Activated CD4-positive, CD25-positive, alpha-beta regulatory T cell treated with anti-CD3 and anti-CD28 coated beads, Interleukin-2, amount 50 U/mL, for 72 hours (primary cell): ENCODE results near the gene RHOF.

Experiments used
- DNase-seq: peaks from one replicate; pipeline ENCODE4 v3.0.0; 2021

The RHOF gene

GRCh38 chr12:121819212-121819949 is 25.9 kb upstream of the RHOF start:
- DNase-seq = no peak

- DNase-seq = no peak
Measured at GRCh38 chr12:121817648-121818043, 24.2 kb upstream of the RHOF start.

DNA sequence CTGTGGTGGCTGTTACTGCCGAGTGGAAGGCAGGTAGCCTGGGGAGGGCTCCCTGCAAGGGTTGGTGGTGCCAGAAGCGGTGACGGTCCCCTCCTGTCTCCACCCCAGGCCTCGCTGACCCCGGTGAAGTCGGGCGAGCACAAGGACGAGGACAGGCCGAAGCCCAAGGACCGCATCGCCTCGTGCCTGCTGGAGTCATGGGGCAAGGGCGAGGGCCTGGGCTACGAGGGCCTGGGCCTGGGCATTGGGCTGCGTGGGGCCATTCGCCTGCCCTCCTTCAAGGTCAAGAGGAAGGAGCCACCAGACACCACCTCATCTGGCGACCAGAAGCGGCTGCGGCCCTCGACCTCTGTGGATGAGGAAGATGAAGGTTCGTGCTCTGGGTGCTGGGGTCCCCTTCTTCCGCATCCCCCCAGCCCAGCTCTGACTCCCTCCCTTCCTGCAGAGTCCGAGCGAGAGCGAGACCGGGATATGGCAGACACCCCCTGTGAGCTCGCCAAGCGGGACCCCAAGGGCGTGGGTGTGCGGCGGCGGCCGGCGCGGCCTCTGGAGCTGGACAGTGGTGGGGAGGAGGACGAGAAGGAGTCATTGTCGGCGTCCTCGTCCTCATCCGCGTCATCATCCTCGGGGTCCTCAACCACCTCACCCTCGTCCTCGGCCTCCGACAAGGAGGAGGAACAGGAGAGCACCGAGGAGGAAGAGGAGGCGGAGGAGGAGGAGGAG is 23.6 kb upstream of the RHOF start:
- DNase-seq = no peak

DNA sequence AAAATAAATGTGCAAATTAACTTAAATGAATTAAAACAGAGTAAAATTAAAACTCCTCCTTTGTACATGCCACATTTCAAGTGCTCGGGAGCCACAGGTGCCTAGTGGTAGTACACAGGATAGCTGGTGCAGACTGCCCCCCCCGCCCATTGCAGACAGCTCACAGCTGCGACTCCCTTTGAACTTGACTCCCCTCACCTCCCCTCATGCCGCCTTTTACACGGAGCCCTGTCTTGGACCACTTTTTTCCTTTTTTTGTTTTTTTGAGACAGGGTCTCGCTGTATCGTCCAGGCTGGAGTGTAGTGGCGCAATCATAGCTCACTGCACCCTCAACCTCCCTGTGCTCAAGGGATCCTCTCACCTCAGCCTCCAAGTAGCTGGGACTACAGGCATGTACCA is 21.8 kb upstream of the RHOF start:
- no peak for DNase-seq

- no peak for DNase-seq
Measured at GRCh38 chr12:121814429-121815119, 21.1 kb upstream of the RHOF start.

DNA sequence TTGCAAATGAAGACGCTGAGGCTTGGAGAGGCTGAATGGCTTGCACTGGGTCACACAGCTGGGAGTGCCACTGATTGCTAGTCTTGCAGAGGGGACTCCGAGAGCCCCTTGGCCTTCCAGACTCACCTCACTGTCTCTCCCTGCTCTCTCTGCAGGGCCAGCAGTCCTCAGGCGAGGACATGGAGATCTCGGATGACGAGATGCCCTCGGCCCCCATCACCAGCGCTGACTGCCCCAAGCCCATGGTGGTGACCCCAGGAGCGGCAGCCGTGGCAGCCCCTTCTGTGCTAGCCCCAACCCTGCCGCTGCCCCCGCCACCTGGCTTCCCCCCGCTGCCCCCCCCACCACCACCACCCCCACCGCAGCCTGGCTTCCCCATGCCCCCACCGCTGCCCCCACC is 20.5 kb upstream of the RHOF start:
- DNase-seq = no peak

GRCh38 chr12:121812921-121813896 is 19.7 kb upstream of the RHOF start:
- no peak for DNase-seq

DNA sequence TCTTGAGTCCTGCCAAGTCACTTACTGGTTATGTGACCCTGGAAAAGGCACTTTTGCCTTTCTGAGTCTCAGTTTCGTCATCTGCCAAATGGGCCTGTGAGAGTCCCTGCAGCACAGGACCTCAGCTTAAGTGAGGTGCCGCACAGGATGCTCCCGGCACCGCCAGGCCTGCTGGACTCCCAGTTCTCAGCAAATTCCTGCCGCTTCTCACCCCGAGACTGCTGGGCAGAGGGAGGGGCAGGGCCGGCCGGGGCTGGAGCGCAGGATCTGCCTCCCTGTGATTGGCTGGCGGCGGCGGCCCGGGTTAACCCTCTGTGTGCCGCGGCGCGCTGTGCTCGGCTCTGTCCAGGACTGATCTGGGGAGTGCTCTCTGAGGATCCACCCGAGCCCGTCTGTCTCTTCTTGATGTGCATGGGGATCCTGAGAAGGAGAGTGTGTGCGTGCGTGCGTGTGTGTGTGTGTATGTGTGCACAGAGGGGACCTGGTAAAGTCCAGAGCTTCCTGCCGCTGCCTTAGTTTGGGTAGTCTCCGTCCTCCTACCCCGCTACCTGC is 18.9 kb upstream of the RHOF start:
- peak; percentile 68 for DNase-seq

DNA sequence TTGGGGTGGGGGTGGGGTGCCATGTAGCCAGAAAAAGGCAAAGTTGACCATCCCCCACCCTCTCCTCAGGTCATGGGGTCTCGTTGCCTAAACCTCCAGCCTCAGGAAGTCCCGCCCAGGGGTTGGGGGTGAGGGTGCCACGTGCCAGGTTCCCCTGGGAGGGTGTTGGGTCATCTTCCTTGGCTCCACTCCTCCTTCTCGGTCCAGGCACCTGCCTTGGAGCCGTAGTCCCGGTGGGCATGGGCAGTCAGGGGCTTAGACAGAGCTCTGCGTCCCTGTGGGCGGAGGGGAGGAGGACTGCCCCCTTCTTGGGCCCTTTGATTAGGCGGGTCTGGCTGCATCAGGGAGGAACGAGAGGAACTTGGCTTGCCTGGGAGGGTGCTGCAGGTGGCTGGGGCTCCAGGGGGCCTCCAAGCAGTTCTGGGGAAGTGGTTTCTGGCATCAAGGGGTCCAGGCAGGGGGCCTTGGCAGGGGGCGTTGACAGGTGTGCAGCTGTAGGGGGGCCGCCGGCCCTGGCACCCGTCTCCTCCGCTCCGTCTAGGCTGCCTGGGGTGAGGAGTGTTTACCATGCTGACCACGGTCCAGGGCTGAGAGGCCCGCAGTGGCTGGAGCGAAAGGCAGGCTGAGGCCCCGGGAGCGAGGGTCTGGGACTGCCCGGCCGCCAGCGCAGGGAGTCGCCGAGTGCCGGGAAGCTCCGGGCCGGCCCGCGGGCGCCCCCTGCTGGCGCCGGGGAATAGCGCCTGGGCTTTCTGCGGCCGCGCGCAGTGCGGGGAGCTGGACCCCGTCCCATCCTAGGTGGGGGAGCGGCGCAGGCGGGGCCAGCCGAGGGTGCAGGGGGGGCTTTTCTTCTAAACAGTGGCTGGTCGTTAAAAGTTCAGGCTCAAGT is 18.2 kb upstream of the RHOF start:
- DNase-seq = peak; percentile 84

- no peak for DNase-seq
Measured at GRCh38 chr12:121810833-121811433, 17.4 kb upstream of the RHOF start.

GRCh38 chr12:121810234-121810817 is 16.8 kb upstream of the RHOF start:
- DNase-seq = no peak

DNA sequence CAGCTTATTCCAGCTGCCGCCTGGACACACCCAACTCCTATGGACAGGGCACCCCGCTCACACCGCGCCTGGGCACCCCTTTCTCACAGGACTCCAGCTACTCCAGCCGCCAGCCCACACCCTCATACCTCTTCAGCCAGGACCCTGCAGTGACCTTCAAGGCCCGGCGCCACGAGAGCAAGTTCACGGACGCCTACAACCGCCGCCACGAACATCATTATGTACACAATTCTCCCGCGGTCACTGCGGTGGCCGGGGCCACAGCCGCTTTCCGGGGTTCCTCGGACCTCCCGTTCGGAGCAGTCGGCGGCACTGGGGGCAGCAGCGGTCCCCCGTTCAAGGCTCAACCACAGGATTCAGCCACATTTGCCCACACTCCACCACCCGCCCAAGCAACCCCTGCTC is 16.2 kb upstream of the RHOF start:
- DNase-seq = no peak

GRCh38 chr12:121808623-121809022 is 15.1 kb upstream of the RHOF start:
- DNase-seq = no peak

DNA sequence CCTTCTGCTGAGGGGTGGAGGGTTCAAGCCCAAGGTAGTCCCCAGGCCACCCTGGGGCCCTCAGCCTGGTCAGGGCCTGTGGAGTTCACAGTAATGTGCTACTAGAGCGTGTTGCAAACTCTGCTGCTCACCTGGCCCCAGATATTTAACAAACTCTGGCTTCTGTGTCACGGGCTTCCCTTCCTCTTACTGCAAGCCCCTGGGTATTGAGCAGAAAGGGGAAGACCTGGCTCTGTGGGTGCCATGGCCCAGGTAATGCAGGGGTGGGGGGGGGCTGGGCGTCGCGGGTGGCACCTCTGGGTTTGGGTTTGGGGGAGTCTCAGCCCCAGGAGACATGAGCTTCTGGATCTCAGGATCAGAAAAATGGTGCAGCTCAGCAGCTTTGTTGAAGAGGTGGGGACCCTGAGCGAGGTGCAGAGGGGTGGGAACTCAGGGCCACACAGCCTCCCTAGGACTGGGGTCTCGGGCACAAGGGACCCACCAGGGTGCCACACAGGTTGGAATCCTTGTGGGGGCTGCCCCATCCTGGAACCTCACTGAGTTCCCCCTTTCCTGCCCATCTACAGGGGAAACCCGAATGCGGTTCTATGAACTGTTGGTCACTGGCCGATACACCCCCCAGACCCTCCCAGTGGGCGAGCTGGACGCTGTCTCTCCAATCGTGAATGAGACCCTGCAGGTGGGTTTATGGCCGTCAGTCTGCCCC is 14.3 kb upstream of the RHOF start:
- no peak for DNase-seq

- DNase-seq = no peak
Measured at GRCh38 chr12:121806546-121807423, 13.3 kb upstream of the RHOF start.

DNA sequence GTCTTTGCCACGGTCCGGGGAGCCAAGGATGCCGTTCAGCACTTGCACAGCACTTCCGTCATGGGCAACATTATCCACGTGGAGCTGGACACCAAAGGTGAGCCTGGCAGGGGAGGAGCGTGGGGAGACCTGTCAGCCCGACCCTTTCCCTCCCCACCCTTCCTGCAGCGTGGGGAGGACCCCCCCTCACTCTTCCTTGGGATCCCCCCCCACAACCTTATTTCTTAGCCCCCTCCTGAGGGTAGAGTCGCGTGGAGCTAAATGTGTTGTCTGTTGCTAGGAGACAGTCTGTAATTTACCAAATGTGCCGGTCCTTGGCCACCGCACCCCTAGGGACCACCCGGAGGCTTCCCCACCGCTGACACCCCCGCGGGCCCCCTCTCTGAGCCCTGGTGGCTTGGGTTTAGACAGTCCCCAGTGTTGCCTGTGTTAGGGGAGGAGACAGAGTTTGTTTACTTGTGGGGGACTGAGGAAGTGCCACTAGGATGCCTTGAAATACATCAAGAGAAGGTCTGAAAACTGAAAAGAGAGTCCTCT is 12.6 kb upstream of the RHOF start:
- DNase-seq = no peak

- no peak for DNase-seq
Measured at GRCh38 chr12:121805171-121806008, 11.9 kb upstream of the RHOF start.
